Breast epithelium (tissue), 4 donors: ENCODE data around the gene GSTM3. TPM values are rescaled to one million over a fixed set of nuclear protein-coding genes. Genes with fewer than 3 reads are reported as not detected.
A peak's percentile ranks its signal among the peaks of the same experiment; 100 is the strongest.

Source experiments
- DNase-seq, 2 donors: peaks; one replicate each; pipeline ENCODE4 v3.0.0-alpha.2; 2019; ENCODE audit warnings: low spot score in 2 of 2
- H3K27ac ChIP-seq, 2 donors: fragments of 200-600 bp; sonication (generic) in 1 of 2; one replicate each; pipeline ENCODE4 v1.5.1; 2016 to 2019; ENCODE audit warnings: mild to moderate bottlenecking in 1 of 2
- H3K27me3 ChIP-seq, 2 donors: fragments of 200-600 bp; sonication (generic) in 1 of 2; one replicate each; pipeline versions ENCODE4 v1.5.1 to v1.6.0; 2017 to 2019; ENCODE audit warnings: control low read depth in 1 of 2, mild to moderate bottlenecking in 1 of 2
- H3K36me3 ChIP-seq: fragments of 200-600 bp; one replicate; pipeline ENCODE4 v1.5.1; 2019
- H3K4me1 ChIP-seq, 2 donors: fragments of 200-600 bp; sonication (generic); one replicate each; pipeline ENCODE4 v1.5.1; 2016 to 2019; ENCODE audit warnings: control low read depth in 1 of 2
- H3K4me3 ChIP-seq, 3 donors: fragments of 200-600 bp; sonication (generic); 1 replicate in 2 of 3; 2 replicates in 1 of 3; pipeline ENCODE4 v1.5.1; 2016 to 2019; ENCODE audit warnings: mild to moderate bottlenecking in 3 of 3, moderate library complexity in 2 of 3
- H3K9me3 ChIP-seq, 2 donors: fragments of 200-600 bp; sonication (generic) in 1 of 2; one replicate each; pipeline ENCODE4 v1.5.1; 2016 to 2019; ENCODE audit warnings: control low read depth in 1 of 2
- CTCF ChIP-seq, 3 donors: fragments of 450-650 bp; IDR thresholded peaks; one replicate each; pipeline ENCODE4 v1.5.1; 2016 to 2017; ENCODE audit warnings: antibody characterized with exemption in 3 of 3, mild to moderate bottlenecking in 3 of 3, moderate library complexity in 3 of 3
- POLR2A ChIP-seq: fragments of 450-650 bp; IDR thresholded peaks from one replicate; pipeline ENCODE4 v1.6.1; 2016; ENCODE audit warnings: antibody characterized with exemption, mild to moderate bottlenecking, moderate library complexity
- POLR2AphosphoS5 ChIP-seq, 3 donors: sonication (generic); formaldehyde crosslinking; IDR thresholded peaks; one replicate each; pipeline ENCODE4 v1.6.1; 2017; ENCODE audit warnings: antibody characterized with exemption in 3 of 3
- intact Hi-C: fragments of 100-400 bp; cut with DNase I; formaldehyde crosslinking; loops from one replicate; pipeline ENCODE4 v1.15.1; 2023; ENCODE audit warnings: low total_unique reads
- total RNA-seq, 3 donors: library from RNA; depleted of rRNA; stranded (reverse); fragments of >200 nt; gene quantifications; one replicate each; pipeline ENCODE4 v1.1.0, GENCODE V29; 2016

Gene GSTM3
- total RNA-seq, result 100 to 1,000 TPM in 2 of 3 donors, 10 to 100 TPM in 1; 40.0 to 226 (median 105) TPM

DNA sequence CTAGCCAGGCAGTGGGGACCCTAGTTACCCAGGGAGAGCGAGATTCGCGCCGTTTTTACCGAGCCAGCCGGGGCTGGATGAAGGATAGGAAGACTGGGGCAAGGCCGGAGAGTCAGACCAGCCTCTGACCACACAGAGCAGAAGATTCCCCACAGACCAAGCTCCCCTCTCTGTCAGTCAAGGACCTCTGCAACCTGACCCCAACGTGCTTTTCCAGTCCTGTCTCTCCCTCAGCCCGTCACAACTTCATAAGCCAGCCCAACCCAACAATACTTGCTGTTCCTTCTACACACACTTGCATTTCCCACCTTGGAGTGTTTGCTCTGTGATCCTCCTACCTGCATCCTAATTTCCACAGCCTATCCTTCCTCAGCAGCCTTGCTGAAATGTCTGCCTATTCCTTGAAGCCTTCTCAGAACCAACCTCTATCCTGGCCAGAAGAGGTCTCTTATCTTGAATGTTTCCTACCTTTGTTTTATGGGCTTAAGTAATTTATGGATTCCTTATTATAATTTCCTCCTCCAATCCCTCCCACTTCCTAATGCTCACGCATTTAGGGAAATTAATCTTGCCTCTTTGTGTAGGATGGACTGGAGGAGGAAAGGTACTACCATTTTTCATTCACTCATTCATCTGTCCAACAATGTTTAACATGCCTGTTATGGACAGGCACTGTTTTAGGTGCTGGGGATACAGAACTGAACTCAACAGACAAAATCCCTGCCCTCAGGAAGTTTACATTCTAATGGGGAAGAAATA is at the start of gene GSTM3:
TSS of gene GSTM3 (minus strand) at position 424 of the 759 bp plus-strand sequence. CDS start 751 bp downstream, outside the sequence.
- H3K9me3 ChIP-seq, result no peaks in the 10 kb centered on the region
- H3K36me3 ChIP-seq, result no peaks in the 10 kb centered on the region
- peak within 1 kb of the TSS; percentile 81 to 87 for H3K27ac ChIP-seq
- H3K27me3 ChIP-seq, result no peaks in the 10 kb centered on the region
- intact Hi-C loops, result no loop called here
- no peak for TF ChIP-seq CTCF (IDR thresholded peaks at IDR 0.05)
- no peak for TF ChIP-seq POLR2AphosphoS5 (IDR thresholded peaks at IDR 0.05)
- TF ChIP-seq POLR2A, result no peak
- H3K4me1 ChIP-seq, result no peaks in the 10 kb centered on the region
- H3K4me3 ChIP-seq, result peak within 1 kb of the TSS; percentile 54 to 86 (median 82)
- DNase-seq, result no peak

DNA sequence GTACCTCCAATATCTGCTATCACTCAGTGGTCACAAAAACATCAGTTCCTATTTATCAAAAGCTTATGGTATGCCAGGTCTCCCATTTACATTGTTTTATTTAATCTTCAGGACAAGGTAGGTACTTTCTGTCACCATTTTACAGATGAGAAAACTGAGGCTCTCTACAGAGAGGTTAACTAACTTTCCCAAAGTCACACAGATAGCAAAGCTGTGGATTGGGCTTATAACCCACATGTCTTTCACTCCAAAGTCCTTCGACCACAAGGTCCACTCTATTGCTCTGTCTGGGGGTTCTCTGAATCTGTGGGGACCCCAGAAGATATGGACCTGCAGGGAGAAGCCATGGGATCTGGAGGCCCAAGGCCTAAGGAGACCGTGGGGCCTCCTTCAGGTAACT is 49.5 kb upstream of the GSTM3 start:
- Histone ChIP-seq H3K27me3 (no peaks in the 10 kb centered on the region), H3K4me3 (no peak overlapping the region), H3K9me3 (no peaks in the 10 kb centered on the region), H3K4me1 (peaks cover 20 to 24% of the 10 kb centered on the region in 2 donors), H3K36me3 (no peaks in the 10 kb centered on the region), H3K27ac (peak overlapping the region in 1 of 2 donors; percentile 23)
- no peak for TF ChIP-seq CTCF (IDR thresholded peaks at IDR 0.05)
- TF ChIP-seq POLR2AphosphoS5 (IDR thresholded peaks at IDR 0.05), result no peak
- TF ChIP-seq POLR2A, result no peak
- DNase-seq, result peak in 1 of 2 donors; percentile 9
- intact Hi-C loops, result no loop called here

GRCh38 chr1:109789551-109790180 is 48.8 kb upstream of the GSTM3 start:
- no peak overlapping the region for H3K4me3 ChIP-seq
- peak in 1 of 2 donors; percentile 12 for DNase-seq

GRCh38 chr1:109788695-109789521 is 48.1 kb upstream of the GSTM3 start:
- intact Hi-C loops, result no loop called here
- H3K4me3 ChIP-seq, result no peak overlapping the region

More at GRCh38 chr1:109789551-109790180, 48.8 kb upstream of the GSTM3 start:
- TF ChIP-seq POLR2AphosphoS5 (IDR thresholded peaks at IDR 0.05), result no peak
- no peak for TF ChIP-seq CTCF (IDR thresholded peaks at IDR 0.05)
- TF ChIP-seq POLR2A, result no peak
- intact Hi-C loops, result no loop called here
- Histone ChIP-seq H3K36me3 (no peaks in the 10 kb centered on the region), H3K27ac (no peak overlapping the region), H3K4me1 (peaks cover 20 to 24% of the 10 kb centered on the region in 2 donors), H3K9me3 (no peaks in the 10 kb centered on the region), H3K27me3 (no peaks in the 10 kb centered on the region)

More at GRCh38 chr1:109788695-109789521, 48.1 kb upstream of the GSTM3 start:
- H3K9me3 ChIP-seq, result no peaks in the 10 kb centered on the region
- H3K27ac ChIP-seq, result no peak overlapping the region
- peak in 1 of 2 donors; percentile 30 for DNase-seq
- H3K27me3 ChIP-seq, result no peaks in the 10 kb centered on the region
- H3K36me3 ChIP-seq, result no peaks in the 10 kb centered on the region
- H3K4me1 ChIP-seq, result peaks cover 14 to 20% of the 10 kb centered on the region in 2 donors
- TF ChIP-seq CTCF (IDR thresholded peaks at IDR 0.05) (no peak), POLR2AphosphoS5 (IDR thresholded peaks at IDR 0.05) (no peak), POLR2A (no peak)
